ENCODE data around the gene ANKRD9.

Gene ANKRD9

GRCh38 chr14:102499401-102500157, 10.0 kb downstream of the ANKRD9 start:
- no peak for DNase-seq (ENCODE audit: low read depth, low spot score)

DNA sequence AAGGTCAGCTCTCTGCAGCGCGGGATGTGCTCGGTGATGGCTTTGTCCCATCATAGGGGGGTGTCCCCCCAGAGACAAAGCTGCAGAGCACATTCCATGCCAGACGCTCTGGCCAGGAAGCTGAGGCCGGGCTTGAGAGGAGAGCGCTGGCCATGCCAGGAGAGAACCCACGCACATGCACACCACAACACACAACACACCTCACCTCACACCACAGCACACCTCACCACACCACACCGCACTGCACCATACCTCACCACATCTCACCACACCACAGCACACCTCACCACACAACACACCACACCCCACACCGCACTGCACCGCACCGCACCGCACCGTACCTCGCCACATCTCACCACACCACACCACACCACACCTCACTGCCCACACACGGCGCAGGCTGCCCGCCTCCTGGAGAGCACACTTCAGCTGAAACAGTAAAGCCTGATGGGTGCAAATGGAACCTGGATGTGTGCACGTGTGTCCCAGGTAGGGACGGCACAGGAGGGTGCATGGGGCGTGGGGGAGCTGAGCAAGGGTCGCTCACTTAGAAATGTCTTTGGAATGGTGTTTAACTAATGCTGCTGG, 10.8 kb downstream of the ANKRD9 start:
- no peak for DNase-seq (ENCODE audit: low read depth, low spot score)

- DNase-seq (ENCODE audit: low read depth, low spot score) = no peak
These were observed 11.4 kb downstream of the ANKRD9 start for GRCh38 chr14:102497998-102498677.

- DNase-seq (ENCODE audit: low read depth, low spot score) = no peak
These were observed 12.4 kb downstream of the ANKRD9 start for GRCh38 chr14:102496958-102497744.

DNA sequence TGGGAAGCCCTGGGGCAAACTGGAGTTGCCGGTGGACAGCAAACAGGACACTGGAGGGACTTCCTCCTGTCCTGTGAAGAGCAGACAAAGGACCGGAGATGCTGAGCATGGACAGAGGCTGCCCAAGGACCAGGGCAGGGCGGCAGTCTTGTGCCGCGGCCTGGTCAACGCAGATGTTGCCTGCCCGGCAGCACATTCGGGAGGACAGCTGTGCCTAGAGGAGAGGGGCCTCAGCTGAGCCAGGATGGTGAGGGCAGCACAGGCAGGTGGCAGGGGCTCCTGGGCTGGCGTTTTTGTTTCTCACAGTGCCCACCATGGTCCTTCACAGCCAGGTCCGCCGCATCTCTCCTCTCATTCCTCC, 13.3 kb downstream of the ANKRD9 start:
- no peak for DNase-seq (ENCODE audit: low read depth, low spot score)

- DNase-seq (ENCODE audit: low read depth, low spot score) = no peak
These were observed 13.9 kb downstream of the ANKRD9 start for GRCh38 chr14:102495491-102496330.

GRCh38 chr14:102493585-102493984, 16.0 kb downstream of the ANKRD9 start:
- DNase-seq (ENCODE audit: low read depth, low spot score) = no peak

DNA sequence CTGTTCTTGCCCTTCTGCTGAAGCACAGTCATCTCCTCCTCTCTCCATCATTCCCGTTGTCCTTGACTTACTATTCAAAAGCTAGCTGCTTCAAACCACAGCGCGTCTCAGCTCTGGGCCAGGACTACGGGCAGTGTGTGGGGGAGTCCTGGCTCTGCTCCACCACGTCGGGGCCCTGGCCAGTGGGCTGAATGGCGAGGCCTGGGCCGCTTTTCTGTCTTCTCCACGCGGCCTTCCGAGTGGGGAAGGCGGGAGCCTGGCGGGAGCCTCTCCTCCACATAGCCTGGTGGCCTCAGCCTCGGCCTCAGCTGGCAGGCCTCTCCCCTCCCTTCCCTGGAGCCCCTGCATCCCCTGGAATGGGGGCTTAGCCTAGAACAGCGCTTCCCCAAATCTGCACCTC, 16.5 kb downstream of the ANKRD9 start:
- DNase-seq (ENCODE audit: low read depth, low spot score) = no peak

- no peak for DNase-seq (ENCODE audit: low read depth, low spot score)
These were observed 17.1 kb downstream of the ANKRD9 start for GRCh38 chr14:102492531-102492910.

DNA sequence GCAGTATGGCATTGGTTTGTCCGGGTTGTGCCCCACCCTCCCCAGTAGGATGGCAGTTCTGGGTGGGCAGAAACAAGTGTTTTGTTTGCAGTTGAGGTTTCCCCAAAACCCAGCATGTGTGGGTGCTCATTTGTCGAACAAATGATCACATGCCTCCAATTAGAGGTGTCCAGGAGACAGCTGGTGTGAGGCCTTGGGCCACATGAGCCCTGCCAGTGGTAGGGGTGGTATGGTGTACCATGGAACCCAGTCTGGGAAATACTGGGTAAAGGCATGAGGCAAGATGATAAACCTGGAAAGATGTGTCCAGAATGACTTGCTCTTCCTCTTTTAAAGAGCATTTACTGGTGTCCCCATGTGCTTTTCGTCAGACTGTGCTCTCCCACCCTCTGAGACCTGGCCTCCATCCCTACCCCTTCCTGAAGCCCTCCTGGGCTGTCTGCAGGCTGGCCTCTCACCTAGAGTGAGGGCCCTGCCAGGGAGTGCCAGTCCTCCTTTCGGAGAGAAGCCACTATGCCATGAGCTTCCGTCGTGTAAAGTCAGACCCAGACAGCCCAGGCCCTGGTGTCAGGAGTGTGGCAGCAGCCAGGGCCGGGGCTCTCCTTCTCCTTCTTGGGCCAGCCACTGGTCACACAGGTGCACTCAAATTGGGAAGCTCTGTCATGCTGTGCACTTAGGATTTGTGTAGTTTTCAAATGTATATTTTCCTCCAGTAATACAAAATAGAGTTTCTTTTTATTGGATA, 17.6 kb downstream of the ANKRD9 start:
- no peak for DNase-seq (ENCODE audit: low read depth, low spot score)

DNA sequence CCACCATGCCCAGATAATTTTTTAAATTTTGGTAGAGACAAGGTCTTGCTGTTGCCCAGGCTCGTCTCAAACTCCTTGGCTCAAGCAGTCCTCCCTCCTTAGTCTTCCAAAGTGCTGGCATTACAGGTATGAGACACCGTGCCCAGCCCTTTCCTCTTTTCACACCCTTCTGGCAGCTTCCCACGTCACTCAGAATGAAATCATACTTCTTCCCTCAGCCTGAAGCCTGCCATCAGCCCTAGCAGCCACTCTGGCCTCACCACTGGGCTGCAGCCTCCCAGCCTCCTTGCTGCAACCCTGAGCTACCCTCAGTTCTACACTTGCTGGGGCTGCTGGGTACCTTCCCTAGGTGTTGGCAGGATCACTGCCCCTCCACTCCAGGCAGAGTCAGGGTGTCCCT, 18.2 kb downstream of the ANKRD9 start:
- no peak for DNase-seq (ENCODE audit: low read depth, low spot score)

- DNase-seq (ENCODE audit: low read depth, low spot score) = no peak
These were observed 19.1 kb downstream of the ANKRD9 start for GRCh38 chr14:102490456-102490855.

GRCh38 chr14:102487204-102487577, 22.4 kb downstream of the ANKRD9 start:
- DNase-seq (ENCODE audit: low read depth, low spot score) = no peak

- DNase-seq (ENCODE audit: low read depth, low spot score) = no peak
These were observed 22.9 kb downstream of the ANKRD9 start for GRCh38 chr14:102486513-102487203.

- DNase-seq (ENCODE audit: low read depth, low spot score) = no peak
These were observed 23.7 kb downstream of the ANKRD9 start for GRCh38 chr14:102485693-102486512.

DNA sequence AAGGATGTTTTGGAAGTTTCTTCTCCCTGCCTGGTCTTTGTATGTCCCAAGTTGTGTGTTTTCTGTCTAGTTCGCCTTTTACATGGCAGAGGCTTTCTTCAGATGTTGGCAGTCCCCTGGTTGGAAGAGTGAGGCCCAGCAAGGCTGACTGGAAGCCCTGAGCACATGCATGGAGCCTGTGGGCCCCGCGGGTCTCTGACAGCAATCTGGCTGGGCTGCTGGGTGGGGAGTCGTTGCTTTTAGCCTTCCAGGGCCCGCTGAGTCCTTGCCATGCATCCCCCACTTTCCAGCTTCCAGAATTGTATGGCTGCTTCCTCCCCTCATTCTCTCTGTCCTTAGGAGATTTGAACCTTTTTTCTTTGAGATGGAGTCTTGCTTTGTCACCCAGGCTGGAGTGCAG, 25.3 kb downstream of the ANKRD9 start:
- no peak for DNase-seq (ENCODE audit: low read depth, low spot score)

DNA sequence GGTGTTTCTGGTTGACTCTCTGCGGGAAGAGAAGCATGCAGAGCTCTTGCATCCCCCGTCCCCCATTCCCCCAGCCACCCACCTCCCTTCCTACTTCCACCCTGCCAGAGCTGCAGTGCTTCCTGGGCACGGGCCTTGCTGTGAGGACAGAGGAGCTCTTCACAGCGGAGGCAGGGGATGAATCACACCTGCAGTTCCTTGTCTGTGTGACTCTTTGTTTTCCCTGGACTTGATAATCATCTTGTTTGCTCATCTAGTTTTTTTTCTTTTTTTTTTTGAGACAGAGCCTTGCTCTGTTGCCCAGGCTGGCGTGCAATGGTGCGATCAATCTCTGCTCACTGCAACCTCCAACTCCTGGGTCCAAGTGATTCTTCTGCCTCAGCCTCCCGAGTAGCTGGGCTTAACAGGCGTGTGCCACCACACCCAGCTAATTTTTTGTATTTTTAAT, 27.8 kb downstream of the ANKRD9 start:
- no peak for DNase-seq (ENCODE audit: low read depth, low spot score)

DNA sequence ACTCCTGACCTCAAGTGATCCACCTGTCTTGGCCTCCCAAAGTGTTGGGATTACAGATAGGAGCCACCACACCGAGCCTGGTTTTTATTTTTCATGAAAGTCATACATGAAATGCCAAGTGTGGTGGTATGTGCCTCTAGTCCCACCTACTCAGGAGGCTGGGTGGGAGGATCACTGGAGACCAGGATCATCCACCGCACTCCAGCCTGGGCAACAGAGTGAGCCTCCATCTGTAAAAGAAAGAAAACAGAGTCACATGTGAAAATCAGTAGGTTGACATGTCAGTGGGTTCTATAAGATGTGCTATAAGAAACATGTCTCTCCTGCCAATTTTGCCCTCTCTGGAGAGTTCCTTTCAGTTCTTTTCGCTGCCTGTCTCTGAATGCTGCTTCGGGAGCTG, 28.2 kb downstream of the ANKRD9 start:
- DNase-seq (ENCODE audit: low read depth, low spot score) = no peak

GRCh38 chr14:102479777-102480176, 29.8 kb downstream of the ANKRD9 start:
- DNase-seq (ENCODE audit: low read depth, low spot score) = no peak

All from iPS DF 19.7 (cell line).